Measurements from ENCODE around the gene WAC.
"Not testable (repeated sequence)": the region's sequence is repeated elsewhere in the genome, so short reads cannot be mapped to it uniquely, and the experiment has no call there.

The WAC gene

DNA sequence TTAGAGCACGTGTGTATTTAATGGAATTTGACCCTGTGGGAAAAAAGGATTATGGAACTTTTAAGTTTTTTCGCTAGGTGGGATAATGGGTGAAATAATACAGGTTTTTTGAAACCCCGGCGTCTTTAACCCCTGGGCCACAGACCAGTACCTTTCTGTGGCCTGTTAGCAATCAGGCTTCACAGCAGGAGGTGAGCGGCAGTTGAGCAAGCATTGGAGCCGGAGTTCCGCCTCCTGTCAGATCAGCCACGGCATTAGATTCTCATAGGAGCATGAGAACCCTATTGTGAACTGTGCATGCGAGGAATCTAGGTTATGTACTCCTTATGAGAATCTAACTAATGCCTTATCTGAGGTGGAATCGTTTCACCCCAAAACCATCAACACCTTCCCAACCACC, 28.6 kb downstream of the WAC start:
- in situ Hi-C loops (cut with HindIII; ENCODE audit: low sequenced_read_pairs): no loop called here
- no peak overlapping the region for H3K4me3 ChIP-seq (ENCODE audit: low read depth, low read length)
- TF ChIP-seq, protein P1, sequence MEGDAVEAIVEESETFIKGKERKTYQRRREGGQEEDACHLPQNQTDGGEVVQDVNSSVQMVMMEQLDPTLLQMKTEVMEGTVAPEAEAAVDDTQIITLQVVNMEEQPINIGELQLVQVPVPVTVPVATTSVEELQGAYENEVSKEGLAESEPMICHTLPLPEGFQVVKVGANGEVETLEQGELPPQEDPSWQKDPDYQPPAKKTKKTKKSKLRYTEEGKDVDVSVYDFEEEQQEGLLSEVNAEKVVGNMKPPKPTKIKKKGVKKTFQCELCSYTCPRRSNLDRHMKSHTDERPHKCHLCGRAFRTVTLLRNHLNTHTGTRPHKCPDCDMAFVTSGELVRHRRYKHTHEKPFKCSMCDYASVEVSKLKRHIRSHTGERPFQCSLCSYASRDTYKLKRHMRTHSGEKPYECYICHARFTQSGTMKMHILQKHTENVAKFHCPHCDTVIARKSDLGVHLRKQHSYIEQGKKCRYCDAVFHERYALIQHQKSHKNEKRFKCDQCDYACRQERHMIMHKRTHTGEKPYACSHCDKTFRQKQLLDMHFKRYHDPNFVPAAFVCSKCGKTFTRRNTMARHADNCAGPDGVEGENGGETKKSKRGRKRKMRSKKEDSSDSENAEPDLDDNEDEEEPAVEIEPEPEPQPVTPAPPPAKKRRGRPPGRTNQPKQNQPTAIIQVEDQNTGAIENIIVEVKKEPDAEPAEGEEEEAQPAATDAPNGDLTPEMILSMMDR (IDR thresholded peaks at IDR 0.05; ENCODE audit: low read depth, low read length): no peak
- DNase-seq (ENCODE audit: low read depth, low spot score): no peak

GRCh38 chr10:28564905-28565304, 32.0 kb downstream of the WAC start:
- TF ChIP-seq, protein P1 (IDR thresholded peaks at IDR 0.05; ENCODE audit: low read depth, low read length): no peak

DNA sequence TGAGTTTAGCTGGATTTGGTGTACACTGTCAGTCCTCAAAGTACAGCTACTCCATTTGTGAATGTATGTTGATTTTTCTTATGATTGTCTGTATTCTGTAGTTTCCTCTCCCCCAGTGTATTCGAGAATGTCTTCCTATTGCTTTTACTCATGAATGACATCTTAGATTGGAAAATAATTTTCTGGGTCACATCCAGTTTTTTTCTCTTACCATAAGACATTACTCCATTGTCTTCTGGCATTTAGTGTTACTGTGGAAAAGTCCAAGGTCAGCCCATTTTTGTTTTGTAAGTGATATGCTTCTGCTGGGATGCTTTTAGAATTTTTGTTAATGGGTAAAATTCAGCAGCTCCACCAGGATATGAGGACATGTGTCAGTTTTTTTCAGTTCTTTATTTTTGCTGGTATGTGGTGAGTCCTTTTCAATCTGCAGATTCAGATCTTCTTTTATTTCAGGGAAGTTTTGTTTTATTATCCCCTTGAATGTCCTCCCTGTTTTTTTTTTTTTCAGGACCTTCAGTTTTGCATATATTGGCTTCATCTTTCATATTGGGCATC, 33.6 kb downstream of the WAC start:
- in situ Hi-C loops (cut with HindIII; ENCODE audit: low sequenced_read_pairs): no loop called here
- no peak for DNase-seq (ENCODE audit: low read depth, low spot score)
- TF ChIP-seq, protein P1 (IDR thresholded peaks at IDR 0.05; ENCODE audit: low read depth, low read length): no peak
- no peak overlapping the region for H3K4me3 ChIP-seq (ENCODE audit: low read depth, low read length)

More at GRCh38 chr10:28564905-28565304, 32.0 kb downstream of the WAC start:
- DNase-seq (ENCODE audit: low read depth, low spot score): peak; percentile 56
- no peak overlapping the region for H3K4me3 ChIP-seq (ENCODE audit: low read depth, low read length)
- in situ Hi-C loops (cut with HindIII; ENCODE audit: low sequenced_read_pairs): no loop called here

DNA sequence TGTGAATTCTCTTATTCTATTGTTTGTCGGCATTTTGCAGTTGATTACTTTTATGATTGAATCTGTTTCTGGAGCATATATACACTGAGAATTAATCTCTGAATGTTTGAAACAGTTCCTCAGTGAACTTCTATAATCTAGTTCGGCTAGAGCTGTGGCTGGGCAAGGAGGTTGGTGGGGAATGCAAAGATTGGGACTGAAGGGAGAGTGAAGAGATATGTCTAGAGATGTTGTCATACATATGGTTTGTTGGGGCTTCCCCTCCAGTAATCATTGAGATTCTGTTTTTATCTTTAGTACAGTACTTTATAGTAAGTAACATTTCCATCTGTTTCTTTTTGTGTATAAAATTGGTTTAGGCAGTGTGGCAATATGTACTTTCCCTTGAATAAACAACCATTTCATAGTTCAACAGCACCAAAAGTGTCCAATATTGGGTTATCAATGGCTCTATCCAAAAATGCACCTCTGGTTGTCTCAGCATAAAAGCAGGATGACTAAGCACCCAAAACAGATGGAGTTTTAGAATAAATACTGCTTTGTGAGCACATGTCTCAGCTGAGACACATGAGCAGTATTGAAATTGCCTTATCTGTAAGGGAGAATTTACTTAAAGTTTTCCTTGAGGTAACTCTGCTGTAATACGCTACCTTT, 36.7 kb downstream of the WAC start:
- no peak overlapping the region for H3K4me3 ChIP-seq (ENCODE audit: low read depth, low read length)
- TF ChIP-seq, protein P1 (IDR thresholded peaks at IDR 0.05; ENCODE audit: low read depth, low read length): no peak
- peak; percentile 32 for DNase-seq (ENCODE audit: low read depth, low spot score)
- in situ Hi-C loops (cut with HindIII; ENCODE audit: low sequenced_read_pairs): no loop called here

DNA sequence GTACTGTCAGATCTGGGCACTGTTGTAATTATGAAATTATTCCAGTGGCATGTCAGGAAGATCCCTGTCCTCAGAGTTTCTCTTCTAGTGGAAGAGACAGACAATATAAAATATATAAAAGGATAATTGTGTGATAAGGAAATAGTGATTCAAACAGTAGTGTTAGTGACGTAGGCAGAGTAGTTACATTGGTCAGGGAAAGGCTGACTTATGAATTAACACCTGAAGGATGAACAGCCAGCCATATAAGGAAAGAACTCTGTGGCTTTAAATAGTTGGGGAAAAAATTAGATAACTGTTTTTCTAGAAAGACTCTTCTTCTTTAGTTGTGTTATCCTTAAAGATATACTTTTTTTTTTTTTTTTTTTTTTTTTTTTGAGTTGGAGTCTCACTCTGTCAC, 37.7 kb downstream of the WAC start:
- no peak overlapping the region for H3K4me3 ChIP-seq (ENCODE audit: low read depth, low read length)
- TF ChIP-seq, protein P1 (IDR thresholded peaks at IDR 0.05; ENCODE audit: low read depth, low read length): no peak
- DNase-seq (ENCODE audit: low read depth, low spot score): no peak
- in situ Hi-C loops (cut with HindIII; ENCODE audit: low sequenced_read_pairs): no loop called here

DNA sequence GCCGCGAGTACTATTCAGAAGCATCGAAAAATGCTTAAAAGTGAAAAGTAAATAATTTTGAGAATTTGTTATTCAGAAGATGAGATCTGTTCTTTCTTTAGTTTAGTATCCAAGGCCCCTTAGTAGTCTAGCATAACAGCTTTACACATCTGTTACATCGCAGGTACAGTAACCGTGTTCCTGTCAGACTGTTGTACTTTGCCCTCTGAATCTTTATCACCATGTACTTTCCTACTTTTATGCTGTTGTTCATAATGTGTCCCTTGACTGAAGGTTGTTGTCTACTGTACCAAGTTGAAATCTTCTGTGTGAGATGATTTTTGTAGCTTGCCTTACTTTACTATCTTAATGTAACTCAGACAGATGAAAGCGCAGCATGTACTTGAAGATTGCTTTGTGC, 38.3 kb downstream of the WAC start:
- in situ Hi-C loops (cut with HindIII; ENCODE audit: low sequenced_read_pairs): no loop called here
- H3K4me3 ChIP-seq (ENCODE audit: low read depth, low read length): no peak overlapping the region
- TF ChIP-seq, protein P1 (IDR thresholded peaks at IDR 0.05; ENCODE audit: low read depth, low read length): no peak
- no peak for DNase-seq (ENCODE audit: low read depth, low spot score)

GRCh38 chr10:28574214-28574613, 41.3 kb downstream of the WAC start:
- H3K4me3 ChIP-seq (ENCODE audit: low read depth, low read length); in situ Hi-C loops (cut with HindIII; ENCODE audit: low sequenced_read_pairs); DNase-seq (ENCODE audit: low read depth, low spot score): not testable (repeated sequence)
